HFF-Myc (cell line): ENCODE results near the gene SORCS2.
A peak's percentile ranks its signal among the peaks of the same experiment; 100 is the strongest.

ENCODE experiments used
- DNase-seq: peaks from one replicate; pipeline ENCODE4 v3.0.0-alpha.2; 2011; ENCODE audit warnings: low read depth; ENCODE audit errors: extremely low read depth
- H3K4me3 ChIP-seq: replicated peaks from 2 replicates; pipeline ENCODE4 v1.5.1; 2011; ENCODE audit warnings: low read depth, mild to moderate bottlenecking, control low read depth, low read length
- TF ChIP-seq, protein P1 (sequence below): IDR thresholded peaks from 2 replicates; pipeline ENCODE4 v1.5.1; 2012; ENCODE audit warnings: mild to moderate bottlenecking, low read depth, low read length, control low read depth; ENCODE audit errors: missing control alignments

SORCS2 gene

DNA sequence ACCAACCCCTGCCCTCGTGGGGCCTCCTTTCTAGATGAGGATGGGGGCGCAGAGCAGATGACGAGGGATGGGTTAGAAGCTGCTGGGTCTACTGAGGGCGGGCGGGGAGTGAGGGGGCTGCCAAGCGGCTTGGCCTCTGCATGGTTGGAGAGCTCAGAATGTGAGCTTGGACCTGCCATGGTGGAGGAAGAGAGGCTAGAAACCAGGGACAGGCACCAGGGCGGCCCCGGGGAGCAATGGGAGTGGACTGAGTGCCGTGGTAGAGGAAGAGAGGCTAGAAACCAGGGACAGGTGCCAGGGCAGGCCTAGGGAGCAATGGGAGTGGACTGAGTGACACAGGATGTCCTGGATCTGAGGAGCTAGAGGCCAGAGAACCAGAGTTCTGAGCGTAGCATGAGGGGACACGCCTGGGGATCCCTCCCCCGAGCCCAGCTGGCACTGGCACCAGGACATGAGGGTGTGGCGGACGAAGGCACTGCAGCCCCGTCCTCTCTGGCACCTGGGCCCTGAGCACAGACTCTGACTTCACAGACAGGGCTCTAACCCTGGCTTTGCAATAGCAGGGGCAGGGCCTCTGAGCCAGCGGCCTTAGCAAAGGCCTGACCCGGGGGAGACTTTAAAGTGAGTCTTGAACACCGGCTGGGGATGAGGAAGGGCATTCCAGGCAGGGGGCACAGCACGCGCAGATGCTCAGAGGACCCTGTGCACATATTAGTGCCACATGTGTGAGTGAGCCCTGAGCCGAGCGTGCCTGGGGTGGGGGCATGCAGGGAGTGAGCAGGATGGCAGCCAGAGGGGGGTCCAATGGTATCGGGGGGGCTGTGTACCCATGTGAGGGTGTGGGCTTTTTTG lies 456.4 kb downstream of the SORCS2 start:
- DNase-seq: no peak
- H3K4me3 ChIP-seq: no peak overlapping the region
- TF ChIP-seq, protein P1, sequence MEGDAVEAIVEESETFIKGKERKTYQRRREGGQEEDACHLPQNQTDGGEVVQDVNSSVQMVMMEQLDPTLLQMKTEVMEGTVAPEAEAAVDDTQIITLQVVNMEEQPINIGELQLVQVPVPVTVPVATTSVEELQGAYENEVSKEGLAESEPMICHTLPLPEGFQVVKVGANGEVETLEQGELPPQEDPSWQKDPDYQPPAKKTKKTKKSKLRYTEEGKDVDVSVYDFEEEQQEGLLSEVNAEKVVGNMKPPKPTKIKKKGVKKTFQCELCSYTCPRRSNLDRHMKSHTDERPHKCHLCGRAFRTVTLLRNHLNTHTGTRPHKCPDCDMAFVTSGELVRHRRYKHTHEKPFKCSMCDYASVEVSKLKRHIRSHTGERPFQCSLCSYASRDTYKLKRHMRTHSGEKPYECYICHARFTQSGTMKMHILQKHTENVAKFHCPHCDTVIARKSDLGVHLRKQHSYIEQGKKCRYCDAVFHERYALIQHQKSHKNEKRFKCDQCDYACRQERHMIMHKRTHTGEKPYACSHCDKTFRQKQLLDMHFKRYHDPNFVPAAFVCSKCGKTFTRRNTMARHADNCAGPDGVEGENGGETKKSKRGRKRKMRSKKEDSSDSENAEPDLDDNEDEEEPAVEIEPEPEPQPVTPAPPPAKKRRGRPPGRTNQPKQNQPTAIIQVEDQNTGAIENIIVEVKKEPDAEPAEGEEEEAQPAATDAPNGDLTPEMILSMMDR: no peak

DNA sequence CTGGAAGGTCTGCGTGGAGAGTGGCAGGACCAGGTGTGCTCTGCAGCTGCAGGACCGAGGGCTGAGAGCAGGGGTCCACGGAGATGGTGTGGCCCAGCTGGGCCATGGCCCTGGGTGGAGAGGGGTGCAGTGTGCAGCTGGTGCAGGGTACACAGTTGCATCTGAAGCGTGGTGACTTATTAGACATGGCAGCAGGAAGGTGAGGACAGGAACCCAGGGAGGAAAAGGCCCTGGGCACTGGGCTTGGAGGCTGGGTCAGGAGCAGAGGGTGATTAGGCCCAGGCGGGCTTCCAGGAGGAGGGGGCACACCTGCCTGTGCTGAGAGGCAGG lies 457.0 kb downstream of the SORCS2 start:
- DNase-seq: no peak
- H3K4me3 ChIP-seq: no peak overlapping the region
- TF ChIP-seq, protein P1: no peak

DNA sequence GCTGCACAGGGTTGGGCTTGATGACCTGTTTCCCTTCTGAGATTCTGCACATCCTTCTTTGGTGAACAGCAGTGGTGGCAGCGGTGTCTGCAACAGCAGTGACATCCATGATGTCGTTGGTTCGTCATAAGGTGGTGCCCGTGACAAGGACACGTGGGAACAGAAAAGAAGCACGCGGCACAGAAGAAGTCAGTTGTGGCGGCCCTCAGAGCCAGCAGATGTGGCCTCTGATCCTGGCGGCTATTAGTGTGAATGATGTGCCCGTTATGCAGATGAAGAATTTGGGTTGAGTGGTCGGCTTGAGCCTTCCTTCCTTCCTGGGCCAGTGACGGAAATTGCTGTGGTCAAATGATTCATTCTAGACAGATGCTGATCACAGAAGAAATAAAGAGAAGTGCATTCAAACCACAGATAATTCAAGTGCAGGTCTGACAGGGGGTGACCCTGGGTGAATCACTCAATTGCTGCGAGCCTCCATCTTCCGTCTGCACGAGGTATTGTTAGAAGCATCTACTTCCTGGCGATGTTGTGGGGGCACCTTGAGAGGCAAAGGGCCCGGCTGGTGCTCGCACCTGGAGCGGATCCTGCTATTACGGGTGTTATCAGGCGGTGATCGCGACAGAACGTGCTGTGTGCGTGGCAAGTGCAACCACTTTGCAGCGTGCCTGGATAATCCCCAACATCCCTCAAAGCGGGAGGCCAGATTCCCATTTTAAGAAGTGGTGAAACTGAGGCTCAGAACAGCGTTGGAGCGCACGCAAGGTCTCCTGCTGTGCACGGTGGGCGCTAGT lies 457.6 kb downstream of the SORCS2 start:
- no peak overlapping the region for H3K4me3 ChIP-seq
- DNase-seq: peak; percentile 98

DNA sequence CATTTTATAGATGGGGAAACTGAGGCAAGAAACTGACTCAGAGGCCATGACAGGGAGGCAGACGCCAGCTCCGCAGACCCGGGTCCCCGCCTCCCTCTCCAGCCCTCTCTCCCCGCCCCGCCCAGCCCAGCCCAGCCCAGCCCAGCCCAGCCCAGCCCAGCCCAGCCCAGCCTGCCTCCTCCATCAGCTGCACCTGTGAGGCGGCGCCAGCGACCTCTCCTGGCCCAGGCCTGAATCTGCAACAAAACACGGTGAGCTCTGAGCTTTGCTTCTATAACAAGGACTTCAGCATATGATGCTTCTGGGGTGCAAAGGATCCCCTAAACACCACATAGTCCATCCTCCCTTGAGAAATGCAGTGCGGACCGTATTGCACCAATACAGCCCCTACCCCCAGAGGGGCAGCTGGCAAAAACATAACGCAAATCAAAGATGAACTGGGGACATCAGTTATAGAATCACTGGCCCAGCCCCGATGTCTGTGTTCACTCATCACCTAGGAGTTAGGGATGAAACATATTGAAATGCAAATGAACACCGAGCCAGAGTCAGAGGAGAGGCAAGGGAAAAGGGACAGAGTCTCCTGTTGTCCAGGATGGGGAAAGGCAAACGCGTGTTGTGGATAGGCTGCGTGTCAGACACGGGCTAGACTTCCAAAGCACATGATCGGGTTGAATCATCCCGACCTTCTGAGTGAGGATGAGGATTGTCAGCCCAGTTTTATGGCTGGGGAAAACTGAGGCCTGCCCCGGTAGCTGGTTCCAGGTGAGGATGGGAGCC lies 458.5 kb downstream of the SORCS2 start:
- no peak for DNase-seq
- no peak overlapping the region for H3K4me3 ChIP-seq
- TF ChIP-seq, protein P1: peak; percentile 27

More for the DNA sequence above, 457.6 kb downstream of the SORCS2 start:
- TF ChIP-seq, protein P1: no peak

DNA sequence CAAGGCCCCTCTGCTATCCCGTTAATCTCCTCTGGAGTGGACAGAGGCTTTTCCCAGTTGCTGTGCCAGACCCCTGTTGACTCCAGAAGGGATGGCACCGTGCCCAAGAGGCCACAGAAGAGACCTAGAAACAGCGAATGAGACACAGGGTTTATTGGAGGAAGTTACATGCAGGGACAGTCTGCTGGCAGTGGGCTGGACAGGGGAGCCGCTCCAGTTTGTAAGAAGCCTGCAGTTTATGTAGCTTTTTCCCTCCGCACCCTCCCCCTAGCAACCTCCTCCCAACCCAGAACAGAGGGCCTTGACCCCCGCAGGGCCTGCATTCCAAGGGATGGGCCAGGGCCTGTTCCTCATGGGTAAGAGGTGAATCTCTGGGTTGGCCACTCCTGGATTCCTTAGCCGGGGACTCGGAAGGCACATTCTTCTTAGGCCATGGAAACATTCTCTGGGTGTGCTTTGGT lies 459.2 kb downstream of the SORCS2 start:
- DNase-seq: no peak
- TF ChIP-seq, protein P1: no peak

DNA sequence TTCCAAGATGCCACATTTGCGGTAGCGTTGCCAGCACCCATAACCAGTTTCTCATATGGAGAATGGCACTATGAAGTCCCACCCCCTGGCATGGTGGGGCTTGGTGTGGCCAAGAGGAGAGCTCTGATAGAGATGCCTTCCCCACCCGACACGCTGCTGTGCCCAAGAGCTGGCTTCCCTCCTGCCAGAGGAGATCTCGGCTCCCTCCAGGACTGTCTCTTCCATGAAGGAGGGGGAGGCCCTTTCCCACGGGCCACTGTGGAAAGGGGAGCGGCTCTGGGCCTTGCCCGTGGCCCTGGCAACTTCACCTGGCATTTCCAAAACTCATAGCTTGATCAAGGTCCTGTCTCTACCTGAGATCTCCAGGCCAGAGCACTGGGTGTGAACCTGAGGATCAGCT lies 459.7 kb downstream of the SORCS2 start:
- no peak overlapping the region for H3K4me3 ChIP-seq
- TF ChIP-seq, protein P1: no peak
- DNase-seq: no peak

More for the DNA sequence above, 459.2 kb downstream of the SORCS2 start:
- H3K4me3 ChIP-seq: no peak overlapping the region
